GM19099 (cell line): ENCODE results near the gene AMZ2.

ENCODE experiments used
- POLR2A ChIP-seq: IDR thresholded peaks from 3 replicates; pipeline ENCODE4 v1.6.1; 2011; ENCODE audit warnings: low read depth; ENCODE audit not compliant: insufficient read length; ENCODE audit errors: extremely low read depth

AMZ2 gene

GRCh38 chr17:68231541-68231940, 16.3 kb upstream of the AMZ2 start:
- TF ChIP-seq POLR2A: no peak

GRCh38 chr17:68237369-68238163, 10.3 kb upstream of the AMZ2 start:
- peak; percentile 44 for TF ChIP-seq POLR2A

GRCh38 chr17:68238164-68238870, 9.5 kb upstream of the AMZ2 start:
- TF ChIP-seq POLR2A: no peak

- no peak for TF ChIP-seq POLR2A
These were observed 9.0 kb upstream of the AMZ2 start for GRCh38 chr17:68238871-68239253.

- no peak for TF ChIP-seq POLR2A
These were observed 8.0 kb upstream of the AMZ2 start for GRCh38 chr17:68239632-68240366.

- no peak for TF ChIP-seq POLR2A
These were observed 1.4 kb upstream of the AMZ2 start for GRCh38 chr17:68246271-68247028.

GRCh38 chr17:68248199-68248825, 469 bp downstream of the AMZ2 start:
- no peak for TF ChIP-seq POLR2A

GRCh38 chr17:68248891-68249290, 1.0 kb downstream of the AMZ2 start:
- no peak for TF ChIP-seq POLR2A

GRCh38 chr17:68249354-68249765, 1.5 kb downstream of the AMZ2 start:
- TF ChIP-seq POLR2A: no peak

GRCh38 chr17:68255151-68255550, 7.3 kb downstream of the AMZ2 start:
- no peak for TF ChIP-seq POLR2A

GRCh38 chr17:68255731-68256538, 8.1 kb downstream of the AMZ2 start:
- TF ChIP-seq POLR2A: no peak

- TF ChIP-seq POLR2A: no peak
These were observed 10.1 kb downstream of the AMZ2 start for GRCh38 chr17:68257934-68258333.

GRCh38 chr17:68260051-68260762, 12.4 kb downstream of the AMZ2 start:
- no peak for TF ChIP-seq POLR2A
